Calu3 (cell line): ENCODE results near the gene LIMK2. TPM values are rescaled to one million over a fixed set of nuclear protein-coding genes. Genes with fewer than 3 reads are reported as not detected.
"Not testable (repeated sequence)": the region's sequence is repeated elsewhere in the genome, so short reads cannot be mapped to it uniquely, and the experiment has no call there.

Experiments
- BruUV-seq: library from RNA; stranded (reverse); fragments of 400-500 nt; replicated peaks from 2 replicates; lab custom pipeline; 2021; lab: Mats Ljungman, UMichigan
- CTCF ChIA-PET: fragments of 300-600 bp; sonication (Branson Sonifier 250); formaldehyde crosslinking; loops from one replicate; lab custom pipeline; 2022; ENCODE audit warnings: antibody characterized with exemption; lab: Charles Lee
- DNase-seq: peaks from one replicate; pipeline ENCODE4 v3.0.0; 2022
- H3K27ac Mint-ChIP-seq: one replicate; pipeline ENCODE4 v1.8.0; 2022; ENCODE audit warnings: mixed read lengths; ENCODE audit not compliant: unreplicated experiment
- H3K27me3 Mint-ChIP-seq: one replicate; pipeline ENCODE4 v1.8.0; 2022; ENCODE audit warnings: mixed read lengths; ENCODE audit not compliant: unreplicated experiment
- H3K36me3 Mint-ChIP-seq: one replicate; pipeline ENCODE4 v1.8.0; 2022; ENCODE audit warnings: mild to moderate bottlenecking, moderate library complexity, mixed read lengths; ENCODE audit not compliant: insufficient read depth, unreplicated experiment
- H3K4me1 Mint-ChIP-seq: one replicate; pipeline ENCODE4 v1.8.0; 2022; ENCODE audit warnings: mild to moderate bottlenecking, low read depth, mixed read lengths; ENCODE audit not compliant: unreplicated experiment
- H3K4me3 Mint-ChIP-seq: one replicate; pipeline ENCODE4 v1.8.0; 2022; ENCODE audit warnings: mild to moderate bottlenecking, low read depth, moderate library complexity, mixed read lengths; ENCODE audit not compliant: unreplicated experiment
- H3K9me3 Mint-ChIP-seq: one replicate; pipeline ENCODE4 v1.8.0; 2022; ENCODE audit warnings: low read depth, mixed read lengths; ENCODE audit not compliant: unreplicated experiment
- intact Hi-C: fragments of 100-400 bp; cut with micrococcal nuclease; formaldehyde crosslinking; loops from one replicate; pipeline ENCODE4 v1.10.0; 2022; ENCODE audit not compliant: unreplicated experiment
- total RNA-seq: library from RNA; stranded (reverse); gene quantifications from 2 replicates; pipeline ENCODE4 v1.2.3, GENCODE V29; 2022
- TF ChIP-seq, protein P1 (sequence below): fragments of 200-600 bp; IDR thresholded peaks from one replicate; pipeline ENCODE4 v1.8.0; 2022; ENCODE audit warnings: antibody characterized with exemption; ENCODE audit not compliant: unreplicated experiment

Gene LIMK2
- total RNA-seq, 1 experiment from 2014 or later: 59.9 TPM

GRCh38 chr22:31222736-31223135 is 10.6 kb downstream of the LIMK2 start:
- no peaks in the 10 kb centered on the region for H3K9me3 Mint-ChIP-seq
- H3K4me3 Mint-ChIP-seq: no peak overlapping the region
- DNase-seq: no peak
- H3K36me3 Mint-ChIP-seq: peaks cover 7% of the 10 kb centered on the region
- TF ChIP-seq, protein P1, sequence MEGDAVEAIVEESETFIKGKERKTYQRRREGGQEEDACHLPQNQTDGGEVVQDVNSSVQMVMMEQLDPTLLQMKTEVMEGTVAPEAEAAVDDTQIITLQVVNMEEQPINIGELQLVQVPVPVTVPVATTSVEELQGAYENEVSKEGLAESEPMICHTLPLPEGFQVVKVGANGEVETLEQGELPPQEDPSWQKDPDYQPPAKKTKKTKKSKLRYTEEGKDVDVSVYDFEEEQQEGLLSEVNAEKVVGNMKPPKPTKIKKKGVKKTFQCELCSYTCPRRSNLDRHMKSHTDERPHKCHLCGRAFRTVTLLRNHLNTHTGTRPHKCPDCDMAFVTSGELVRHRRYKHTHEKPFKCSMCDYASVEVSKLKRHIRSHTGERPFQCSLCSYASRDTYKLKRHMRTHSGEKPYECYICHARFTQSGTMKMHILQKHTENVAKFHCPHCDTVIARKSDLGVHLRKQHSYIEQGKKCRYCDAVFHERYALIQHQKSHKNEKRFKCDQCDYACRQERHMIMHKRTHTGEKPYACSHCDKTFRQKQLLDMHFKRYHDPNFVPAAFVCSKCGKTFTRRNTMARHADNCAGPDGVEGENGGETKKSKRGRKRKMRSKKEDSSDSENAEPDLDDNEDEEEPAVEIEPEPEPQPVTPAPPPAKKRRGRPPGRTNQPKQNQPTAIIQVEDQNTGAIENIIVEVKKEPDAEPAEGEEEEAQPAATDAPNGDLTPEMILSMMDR: no peak
- no peaks in the 10 kb centered on the region for H3K27me3 Mint-ChIP-seq
- peak overlapping the region; percentile 8 for H3K27ac Mint-ChIP-seq
- intact Hi-C loops: no loop called here
- CTCF ChIA-PET: interaction anchor here (2.0 kb wide), 1 partner anchor 10 kb away, joined by 6 read pairs; no protein-coding TSS in a partner anchor
- BruUV-seq: no TSS peak
- peaks cover 43% of the 10 kb centered on the region for H3K4me1 Mint-ChIP-seq

DNA sequence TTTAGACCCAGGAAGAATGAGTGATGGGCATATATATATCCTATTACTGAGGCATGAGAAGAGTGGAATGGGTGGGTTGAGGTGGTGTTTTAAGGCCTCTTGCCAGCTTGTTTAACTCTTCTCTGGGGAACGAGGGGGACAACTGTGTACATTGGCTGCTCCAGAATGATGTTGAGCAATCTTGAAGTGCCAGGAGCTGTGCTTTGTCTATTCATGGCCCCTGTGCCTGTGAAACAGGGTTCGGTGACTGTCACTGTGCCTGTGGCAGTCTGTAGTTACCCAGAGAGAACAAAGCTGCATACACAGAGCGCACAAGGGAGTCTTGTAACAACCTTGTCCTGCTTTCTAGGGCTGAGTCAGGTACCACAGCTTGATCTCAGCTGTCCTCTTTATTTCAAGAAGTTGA is 11.7 kb downstream of the LIMK2 start:
- BruUV-seq: no TSS peak
- DNase-seq: peak; percentile 29
- no peaks in the 10 kb centered on the region for H3K27me3 Mint-ChIP-seq
- H3K36me3 Mint-ChIP-seq: peaks cover 6% of the 10 kb centered on the region
- TF ChIP-seq, protein P1: no peak
- intact Hi-C loops: no loop called here
- H3K4me3 Mint-ChIP-seq: no peak overlapping the region
- no peaks in the 10 kb centered on the region for H3K9me3 Mint-ChIP-seq
- CTCF ChIA-PET: interaction anchor here (0.7 to 2.1 kb wide), 6 partner anchors 9 to 462 kb away, joined by 3 to 7 read pairs (median 4); partner anchors contain the start of gene LIMK2
- H3K27ac Mint-ChIP-seq: no peak overlapping the region
- H3K4me1 Mint-ChIP-seq: peaks cover 37% of the 10 kb centered on the region

DNA sequence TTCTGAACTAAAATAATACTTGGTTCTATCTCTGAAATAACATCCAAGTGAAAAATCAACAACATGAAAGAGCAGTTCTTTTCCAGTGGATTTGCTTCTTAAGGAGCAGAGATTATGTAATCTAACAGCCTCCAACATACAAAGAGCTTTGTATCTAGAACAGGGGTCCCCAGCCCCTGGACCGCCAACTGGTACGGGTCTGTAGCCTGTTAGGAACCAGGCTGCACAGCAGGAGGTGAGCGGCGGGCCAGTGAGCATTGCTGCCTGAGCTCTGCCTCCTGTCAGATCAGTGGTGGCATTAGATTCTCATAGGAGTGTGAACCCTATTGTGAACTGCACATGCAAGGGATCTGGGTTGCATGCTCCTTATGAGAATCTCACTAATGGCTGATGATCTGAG is 12.6 kb downstream of the LIMK2 start:
- H3K9me3 Mint-ChIP-seq: not testable (repeated sequence)

DNA sequence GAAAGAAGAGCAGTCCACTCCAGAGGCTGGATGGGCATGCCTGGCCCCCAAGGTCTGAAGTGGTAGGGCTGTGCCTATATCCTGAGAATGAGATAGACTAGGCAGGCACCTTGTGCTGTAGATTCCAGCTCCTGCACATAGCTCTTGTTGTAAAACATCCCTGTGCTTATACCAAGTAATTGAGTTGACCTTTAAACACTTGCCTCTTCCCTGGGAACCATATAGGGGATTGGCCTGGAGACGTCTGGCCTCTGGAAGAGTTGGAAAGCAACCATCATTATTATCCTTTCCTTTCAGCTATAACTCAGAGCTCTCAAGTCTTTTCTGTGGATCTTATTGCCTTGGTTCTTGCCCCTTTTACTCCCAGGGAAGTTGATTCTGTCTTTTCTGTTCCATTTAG is 15.1 kb downstream of the LIMK2 start:
- Mint-ChIP-seq H3K27me3 (no peaks in the 10 kb centered on the region), H3K27ac (no peak overlapping the region), H3K4me3 (no peak overlapping the region), H3K36me3 (peaks cover 9% of the 10 kb centered on the region), H3K4me1 (peaks cover 48% of the 10 kb centered on the region), H3K9me3 (no peaks in the 10 kb centered on the region)
- CTCF ChIA-PET: no interaction called here
- BruUV-seq: no TSS peak
- intact Hi-C loops: no loop called here
- no peak for DNase-seq
- TF ChIP-seq, protein P1: no peak

More for the DNA sequence above, 12.6 kb downstream of the LIMK2 start:
- intact Hi-C loops, H3K36me3 Mint-ChIP-seq, DNase-seq, BruUV-seq, H3K27me3 Mint-ChIP-seq, H3K4me3 Mint-ChIP-seq, H3K27ac Mint-ChIP-seq: not testable (repeated sequence)
- peaks cover 39% of the 10 kb centered on the region for H3K4me1 Mint-ChIP-seq
- CTCF ChIA-PET: interaction anchor here (0.7 to 2.1 kb wide), 6 partner anchors 8 to 463 kb away, joined by 3 to 7 read pairs (median 4); partner anchors contain the start of gene LIMK2
